Measurements from ENCODE around the gene FCGR1A. TPM values are rescaled to one million over a fixed set of nuclear protein-coding genes. Genes with fewer than 3 reads are reported as not detected.
"Not testable (repeated sequence)": the region's sequence is repeated elsewhere in the genome, so short reads cannot be mapped to it uniquely, and the experiment has no call there.

The FCGR1A gene
- total and polyA plus RNA-seq, 2 of the 8 experiments (the other 6 are each of a cell fraction or from before 2014, with no cell fraction given): not detected

DNA sequence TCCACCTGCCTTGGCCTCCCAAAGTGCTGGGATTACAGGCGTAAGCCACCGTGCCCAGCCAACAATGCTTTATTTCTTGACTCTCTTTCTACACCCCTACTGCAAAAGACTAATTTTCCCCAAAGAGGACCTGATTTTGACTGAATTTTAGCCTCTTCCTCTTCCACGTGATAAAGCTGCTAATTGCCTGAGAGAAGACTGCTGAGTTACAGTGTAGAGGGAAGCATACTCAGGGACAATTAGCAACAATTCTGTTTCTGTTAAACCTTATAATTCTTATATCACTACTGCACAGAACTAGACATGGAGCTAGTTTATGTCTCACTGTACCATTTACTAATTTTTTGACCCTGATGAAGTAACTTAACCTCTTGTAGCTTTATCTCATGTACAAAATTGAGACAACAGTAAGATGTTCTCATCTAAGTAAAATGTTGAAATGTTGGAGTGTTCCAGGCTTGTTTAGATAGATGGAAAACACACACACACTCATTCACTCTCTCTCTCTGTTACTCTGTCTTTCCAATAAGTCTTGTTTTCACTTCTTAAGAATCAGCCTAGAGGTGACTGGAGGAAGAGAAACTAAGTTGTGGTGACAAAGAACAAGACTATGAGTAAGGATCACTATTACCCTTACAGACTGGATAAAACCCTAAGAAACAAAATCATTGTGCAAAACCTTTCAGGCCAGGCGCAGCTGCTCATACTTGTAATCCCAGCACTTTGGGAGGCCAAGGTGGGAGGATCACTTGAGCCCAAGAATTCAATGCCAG, 10.7 kb upstream of the FCGR1A start:
- H3K79me1 ChIP-seq (ENCODE audit: low read depth, low read length); CTCF ChIA-PET (ENCODE audit: partially characterized antibody); H3K14ac ChIP-seq (ENCODE audit: insufficient read length): not testable (repeated sequence)

More for the DNA sequence above, 10.7 kb upstream of the FCGR1A start:
- H2BK120ac ChIP-seq (replicated peaks; ENCODE audit: low read depth, low read length); H3K27me3 ChIP-seq (replicated peaks in 1 of 4; ENCODE audit: control insufficient read depth in 3 of 4, extremely low read depth in 1 of 4, insufficient read depth in 3 of 4, low read length in 3 of 4); DNase-seq (ENCODE audit: low read depth in 1 of 2, low spot score in 2 of 2); H3K79me2 ChIP-seq (ENCODE audit: control insufficient read depth in 1 of 2, insufficient read depth in 2 of 2, low read length in 2 of 2); H3K9ac ChIP-seq (replicated peaks in 1 of 4; ENCODE audit: extremely low read depth in 1 of 4, low read depth in 3 of 4, low read length in 3 of 4); H4K20me1 ChIP-seq (replicated peaks in 1 of 2; ENCODE audit: control insufficient read depth in 1 of 2, insufficient read depth in 2 of 2, low read length in 2 of 2); H2AK5ac ChIP-seq (ENCODE audit: low read depth, low read length); H4K5ac ChIP-seq (ENCODE audit: insufficient read length, low read depth, low read length); H3K4me3 ChIP-seq (ENCODE audit: extremely low read depth in 1 of 4, insufficient read depth in 2 of 4, low read depth in 3 of 4, low read length in 4 of 4); H3K9me3 ChIP-seq (ENCODE audit: insufficient read depth in 2 of 2, low read depth in 1 of 2, low read length in 1 of 2); H3K23ac ChIP-seq (ENCODE audit: insufficient read length); H3K4ac ChIP-seq (replicated peaks; ENCODE audit: insufficient read length, low read depth, low read length); H3K4me1 ChIP-seq (replicated peaks in 1 of 4; ENCODE audit: control insufficient read depth in 3 of 4, insufficient read depth in 4 of 4, low read length in 3 of 4); H2BK5ac ChIP-seq (ENCODE audit: low read depth, low read length); H4K91ac ChIP-seq (replicated peaks; ENCODE audit: insufficient read length, low read length); POLR2A ChIA-PET (ENCODE audit: partially characterized antibody); H2AFZ ChIP-seq (ENCODE audit: low read length); H3K27ac ChIP-seq (ENCODE audit: low read depth, low read length); H2BK20ac ChIP-seq (ENCODE audit: low read length); H2BK12ac ChIP-seq (ENCODE audit: low read depth, low read length); H4K8ac ChIP-seq (ENCODE audit: extremely low read depth, insufficient read depth, low read length); H3K23me2 ChIP-seq (ENCODE audit: low read depth, low read length); H2BK15ac ChIP-seq (ENCODE audit: low read length); FAIRE-seq; H3K36me3 ChIP-seq (ENCODE audit: control insufficient read depth in 2 of 4, insufficient read depth in 4 of 4, low read length in 3 of 4); H3K18ac ChIP-seq (ENCODE audit: extremely low read depth, low read length); H3K4me2 ChIP-seq (ENCODE audit: insufficient read depth in 1 of 2, low read depth in 2 of 2, low read length in 2 of 2); H3K56ac ChIP-seq (replicated peaks; ENCODE audit: insufficient read length, low read depth, low read length): not testable (repeated sequence)
- WGBS, 2 experiments (ENCODE audit: extremely low coverage in 1 of 2, insufficient coverage in 1 of 2, insufficient read length in 1 of 2, insufficient replicate concordance in 2 of 2, low coverage in 1 of 2, low lambda C conversion rate in 2 of 2, missing lambda C conversion rate in 1 of 2): 75% methylated on average over 1 of the region's 4 CpGs; no CpG with 5 or more reads in 1 of the 2 experiments
